KOPT-K1 (cell line): ENCODE results near the gene OPN4.

Source experiments
- H3K27ac ChIP-seq: fragments of 200-600 bp; sonication (generic); 2 replicates; pipeline ENCODE4 v1.5.1; 2016; ENCODE audit warnings: antibody characterized with exemption, mild to moderate bottlenecking, low read depth, low read length; ENCODE audit not compliant: poor library complexity, severe bottlenecking
- H3K36me3 ChIP-seq: fragments of 200-600 bp; sonication (generic); 2 replicates; pipeline ENCODE4 v1.5.1; 2017; ENCODE audit warnings: antibody characterized with exemption, mild to moderate bottlenecking, low read length, moderate library complexity; ENCODE audit not compliant: insufficient read depth
- H3K9me3 ChIP-seq: fragments of 200-600 bp; sonication (generic); 2 replicates; pipeline ENCODE4 v1.5.1; 2017; ENCODE audit warnings: antibody characterized with exemption, low read length, mild to moderate bottlenecking; ENCODE audit not compliant: insufficient read depth, poor library complexity, severe bottlenecking

Gene OPN4

DNA sequence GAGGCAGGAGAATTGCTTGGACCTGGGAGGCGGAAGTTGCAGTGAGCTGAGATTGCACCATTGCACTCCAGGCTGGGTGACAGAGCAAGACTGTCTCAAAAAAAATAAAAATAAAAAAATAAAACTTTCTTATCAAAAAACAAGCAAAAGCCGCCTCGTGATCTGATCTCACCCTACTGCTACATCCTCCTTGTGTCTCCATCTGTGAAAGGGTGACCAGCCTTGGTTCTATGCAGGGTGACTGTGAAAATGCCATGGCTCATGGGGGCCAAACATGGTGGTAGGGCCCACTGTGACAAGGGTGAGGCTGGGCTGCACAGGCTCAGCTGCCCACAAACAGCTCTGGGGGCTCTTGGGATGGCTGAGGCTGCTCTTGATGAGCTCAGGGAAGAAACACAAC is 968 bp upstream of the OPN4 start:
- Histone ChIP-seq H3K27ac (no peak overlapping the region), H3K36me3 (no peaks in the 10 kb centered on the region)

DNA sequence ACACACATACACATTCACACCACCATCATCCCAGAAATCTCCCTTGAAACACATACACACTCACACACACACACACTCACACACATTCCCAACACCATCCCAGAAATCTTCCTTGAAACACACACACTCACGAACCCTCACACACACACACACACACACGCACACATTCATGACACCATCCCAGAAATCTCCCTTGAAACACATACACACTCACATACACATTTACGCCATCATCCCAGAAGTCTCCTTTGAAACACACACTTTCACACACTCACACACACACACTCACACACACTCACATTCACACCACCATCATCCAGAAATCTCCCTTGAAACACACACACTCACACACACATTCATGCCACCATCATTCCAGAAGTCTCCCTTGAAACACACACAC is 360 bp upstream of the OPN4 start:
- H3K27ac ChIP-seq: no peak overlapping the region
- H3K36me3 ChIP-seq: no peaks in the 10 kb centered on the region
- no peaks in the 10 kb centered on the region for H3K9me3 ChIP-seq

More for the DNA sequence above, 968 bp upstream of the OPN4 start:
- no peaks in the 10 kb centered on the region for H3K9me3 ChIP-seq

DNA sequence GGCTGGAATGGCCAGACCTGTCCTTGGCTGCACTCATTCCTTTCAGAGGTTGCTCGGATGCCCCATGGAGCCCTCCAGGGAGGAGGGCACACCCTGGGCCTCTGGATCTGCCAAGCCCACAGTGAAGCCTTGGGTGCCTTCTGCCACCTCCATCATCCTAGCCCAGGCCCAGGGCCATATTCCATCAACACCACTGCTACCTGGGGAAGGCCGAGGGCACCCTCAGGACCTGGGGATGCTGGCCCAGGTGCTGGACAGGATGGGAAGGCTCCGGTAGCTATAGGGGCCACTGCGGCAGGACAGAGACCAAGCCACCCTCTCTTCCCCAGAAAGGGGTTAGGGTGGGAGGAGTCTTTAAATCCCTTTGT is 810 bp downstream of the OPN4 start:
- Histone ChIP-seq H3K9me3 (no peaks in the 10 kb centered on the region), H3K27ac (no peak overlapping the region), H3K36me3 (no peaks in the 10 kb centered on the region)

DNA sequence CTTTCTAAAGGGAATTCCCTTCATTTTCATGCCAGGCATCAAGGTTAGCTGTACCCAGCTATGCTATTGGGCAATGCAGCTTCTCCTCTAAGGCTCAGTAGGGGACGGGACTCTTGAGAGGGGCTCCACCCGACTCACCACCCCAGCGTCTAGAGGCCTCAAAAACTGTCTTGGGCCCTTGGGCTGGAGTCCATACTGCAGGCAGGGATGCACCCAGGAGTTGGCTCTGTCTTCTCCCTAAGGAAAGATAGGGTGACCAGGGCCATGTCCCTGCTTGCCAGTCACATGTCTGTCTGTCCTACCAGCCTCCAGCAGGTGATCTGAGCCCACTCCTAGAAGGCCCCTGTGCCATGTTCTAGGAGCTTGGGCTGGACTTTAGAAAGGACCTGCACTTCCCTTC is 1.2 kb downstream of the OPN4 start:
- no peaks in the 10 kb centered on the region for H3K36me3 ChIP-seq
- no peaks in the 10 kb centered on the region for H3K9me3 ChIP-seq
- H3K27ac ChIP-seq: no peak overlapping the region

DNA sequence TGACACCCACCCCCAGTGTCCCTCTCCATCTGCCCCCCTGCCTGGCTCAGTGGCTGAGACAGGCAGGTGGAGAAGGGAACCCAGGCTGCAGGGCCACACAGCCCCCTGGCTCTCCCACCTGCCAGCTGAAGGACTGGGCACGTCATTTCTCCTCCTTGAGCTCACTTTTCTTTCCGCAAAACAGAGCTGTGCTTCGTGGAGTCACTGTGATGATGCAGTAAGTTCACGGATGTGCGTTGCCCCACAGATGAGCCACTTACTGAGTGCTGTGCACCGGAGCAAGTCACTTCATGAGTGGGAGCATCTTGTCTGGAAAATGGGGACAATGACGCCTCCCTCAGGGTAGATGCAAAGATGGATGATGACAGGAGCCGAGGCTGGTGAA is 2.7 kb downstream of the OPN4 start:
- H3K9me3 ChIP-seq: no peaks in the 10 kb centered on the region
- no peak overlapping the region for H3K27ac ChIP-seq
- no peaks in the 10 kb centered on the region for H3K36me3 ChIP-seq

DNA sequence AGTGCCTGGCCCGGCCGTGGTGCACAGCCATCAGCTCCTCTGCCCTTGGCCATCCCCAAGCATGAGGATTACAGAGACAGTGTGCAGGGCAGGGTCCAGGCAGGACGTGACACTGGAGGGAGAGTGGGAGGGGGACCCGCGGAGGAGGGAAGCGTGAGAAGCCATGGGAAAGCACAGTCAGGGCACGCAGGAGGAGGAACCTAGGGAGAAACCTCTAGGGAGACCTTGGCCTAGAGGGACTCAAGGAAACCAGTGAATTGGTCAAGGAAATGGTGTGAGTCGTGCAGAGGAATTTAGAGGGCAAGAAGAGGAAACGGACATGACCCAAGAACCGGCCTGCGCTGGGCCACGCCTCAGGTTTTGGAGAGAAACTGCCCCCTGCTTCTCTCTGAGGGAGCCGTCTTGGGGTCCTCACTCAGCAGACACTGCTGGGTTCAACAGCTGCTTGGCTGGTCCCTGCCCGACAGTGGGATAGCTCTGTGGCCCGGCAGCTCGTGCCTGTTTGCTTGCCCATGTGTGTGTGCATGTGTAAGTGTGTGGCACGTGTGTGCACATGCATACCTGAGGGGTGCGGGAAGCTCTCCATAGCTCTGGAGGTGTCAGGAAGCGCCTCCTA is 3.2 kb downstream of the OPN4 start:
- Histone ChIP-seq H3K9me3 (no peaks in the 10 kb centered on the region), H3K27ac (no peak overlapping the region), H3K36me3 (no peaks in the 10 kb centered on the region)

DNA sequence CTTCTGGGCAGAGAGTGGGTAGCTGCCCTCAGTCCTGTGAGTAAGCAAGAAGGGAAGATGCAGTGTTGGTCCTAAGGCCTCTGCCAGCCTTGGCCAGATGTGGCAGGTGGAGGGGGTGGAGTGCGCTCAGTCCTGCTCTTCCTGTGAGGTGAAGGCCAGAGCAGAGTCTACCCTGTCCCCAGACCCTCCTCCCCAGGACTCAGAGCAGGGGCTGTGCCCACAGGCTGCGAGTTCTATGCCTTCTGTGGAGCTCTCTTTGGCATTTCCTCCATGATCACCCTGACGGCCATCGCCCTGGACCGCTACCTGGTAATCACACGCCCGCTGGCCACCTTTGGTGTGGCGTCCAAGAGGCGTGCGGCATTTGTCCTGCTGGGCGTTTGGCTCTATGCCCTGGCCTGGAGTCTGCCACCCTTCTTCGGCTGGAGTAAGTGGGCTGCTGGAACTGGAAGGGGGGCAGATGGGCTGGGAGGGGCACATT is 4.0 kb downstream of the OPN4 start:
- Histone ChIP-seq H3K9me3 (no peaks in the 10 kb centered on the region), H3K36me3 (no peaks in the 10 kb centered on the region), H3K27ac (no peak overlapping the region)

DNA sequence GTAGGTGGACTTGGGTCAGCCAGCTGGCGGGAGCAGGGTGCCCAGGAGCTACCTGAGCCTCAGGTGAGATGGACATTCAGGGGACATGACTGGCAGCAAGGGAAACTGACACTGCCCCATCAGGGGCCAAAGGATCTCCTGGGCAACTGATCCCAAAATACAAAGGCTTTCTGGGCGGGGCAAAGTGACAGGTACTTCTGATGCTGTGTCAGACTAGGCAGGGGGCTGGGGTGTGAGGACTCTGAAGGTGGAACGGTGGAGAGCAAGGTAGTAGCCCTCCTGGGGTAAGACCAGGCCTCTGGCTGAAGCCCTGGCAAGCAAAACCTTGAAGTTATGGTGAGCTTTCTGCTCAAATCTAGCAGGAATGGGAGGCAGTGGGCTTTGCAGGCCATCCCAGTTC is 4.4 kb downstream of the OPN4 start:
- no peaks in the 10 kb centered on the region for H3K36me3 ChIP-seq
- H3K9me3 ChIP-seq: no peaks in the 10 kb centered on the region
- no peak overlapping the region for H3K27ac ChIP-seq

DNA sequence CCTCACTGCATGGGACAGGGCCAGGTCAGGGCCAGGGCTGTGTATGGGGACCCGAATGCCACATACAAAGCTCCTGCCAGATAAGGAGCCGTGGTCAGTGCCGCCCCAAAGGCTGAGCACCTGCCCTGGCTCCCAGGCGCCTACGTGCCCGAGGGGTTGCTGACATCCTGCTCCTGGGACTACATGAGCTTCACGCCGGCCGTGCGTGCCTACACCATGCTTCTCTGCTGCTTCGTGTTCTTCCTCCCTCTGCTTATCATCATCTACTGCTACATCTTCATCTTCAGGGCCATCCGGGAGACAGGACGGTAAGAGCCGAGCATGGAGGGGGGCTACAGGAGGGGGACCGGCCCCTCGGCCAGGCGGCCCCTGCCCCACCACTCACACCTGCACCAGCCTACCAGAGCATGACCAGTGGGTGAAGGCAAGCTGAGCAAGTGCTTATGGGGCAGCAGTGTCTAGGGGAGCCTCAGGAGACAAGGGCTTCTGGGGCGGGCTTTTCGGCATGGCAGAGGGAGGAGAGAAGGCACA is 4.9 kb downstream of the OPN4 start:
- no peaks in the 10 kb centered on the region for H3K36me3 ChIP-seq
- H3K27ac ChIP-seq: no peak overlapping the region
- H3K9me3 ChIP-seq: no peaks in the 10 kb centered on the region

DNA sequence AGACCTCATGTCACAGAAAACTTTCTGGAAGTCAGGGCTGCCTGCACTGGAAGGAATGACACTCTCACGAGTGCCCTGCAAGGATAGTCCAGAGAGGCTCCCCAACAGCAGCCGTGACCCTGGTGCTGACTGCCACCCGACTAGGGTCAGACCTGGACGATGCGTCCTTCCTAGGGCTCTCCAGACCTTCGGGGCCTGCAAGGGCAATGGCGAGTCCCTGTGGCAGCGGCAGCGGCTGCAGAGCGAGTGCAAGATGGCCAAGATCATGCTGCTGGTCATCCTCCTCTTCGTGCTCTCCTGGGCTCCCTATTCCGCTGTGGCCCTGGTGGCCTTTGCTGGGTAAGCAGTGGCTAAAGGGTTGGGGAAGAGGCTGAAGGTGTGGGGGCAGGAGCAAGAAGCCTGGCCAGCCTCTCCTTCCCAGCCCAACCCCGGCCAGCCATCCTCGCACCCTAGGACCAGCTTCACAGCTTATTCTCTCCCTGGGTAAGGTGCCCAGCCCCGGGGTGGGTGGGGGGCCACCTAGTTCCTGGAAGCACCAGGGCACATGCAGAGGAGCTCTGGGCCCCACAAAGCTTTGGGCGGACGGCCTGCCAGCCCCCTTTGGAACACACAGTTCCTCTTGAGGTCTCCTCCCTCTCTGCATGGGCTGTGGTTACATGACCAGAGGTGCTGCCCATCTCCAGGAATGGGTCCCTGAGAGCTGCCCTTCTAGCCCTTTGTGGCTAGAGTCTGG is 5.5 kb downstream of the OPN4 start:
- no peak overlapping the region for H3K27ac ChIP-seq
- H3K36me3 ChIP-seq: no peaks in the 10 kb centered on the region
- no peaks in the 10 kb centered on the region for H3K9me3 ChIP-seq

DNA sequence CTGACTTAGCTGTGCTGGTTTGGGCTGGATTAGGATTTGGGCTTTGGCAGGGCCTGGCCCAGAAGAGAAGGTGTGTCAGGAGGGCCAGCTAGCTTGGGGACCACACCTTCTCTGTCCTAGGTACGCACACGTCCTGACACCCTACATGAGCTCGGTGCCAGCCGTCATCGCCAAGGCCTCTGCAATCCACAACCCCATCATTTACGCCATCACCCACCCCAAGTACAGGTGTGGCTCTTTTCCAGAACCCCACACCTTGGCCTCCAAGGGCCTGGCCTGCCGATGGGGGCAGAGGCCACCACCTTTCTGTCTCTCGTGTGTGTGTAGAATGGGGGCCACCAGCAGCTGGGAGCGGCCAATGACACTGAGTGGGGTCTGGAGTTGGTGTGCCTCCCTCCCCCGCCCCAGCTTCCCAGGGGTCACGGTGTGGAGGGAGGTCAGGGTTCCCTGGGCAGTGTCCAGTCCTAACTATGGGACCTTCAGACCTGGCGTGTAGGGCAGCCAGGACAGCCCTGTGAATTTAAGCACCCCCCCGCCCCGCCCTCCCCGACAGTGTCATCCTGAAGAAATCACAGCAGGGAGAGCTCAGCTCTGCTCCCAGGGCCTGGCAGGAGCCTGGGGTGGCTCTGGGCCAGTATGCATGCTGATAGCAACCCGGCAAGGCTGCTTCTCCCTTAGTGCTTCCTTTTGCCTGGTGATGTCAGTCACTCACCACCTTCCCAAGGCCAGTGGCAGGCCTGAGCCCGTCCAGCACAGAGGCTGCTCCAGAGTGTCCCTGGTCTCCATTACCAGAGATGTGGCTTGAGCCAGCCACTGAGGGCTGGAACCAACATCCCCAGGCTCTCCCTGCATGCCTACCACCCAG is 7.0 kb downstream of the OPN4 start:
- H3K27ac ChIP-seq: no peak overlapping the region
- H3K9me3 ChIP-seq: no peaks in the 10 kb centered on the region
- no peaks in the 10 kb centered on the region for H3K36me3 ChIP-seq

DNA sequence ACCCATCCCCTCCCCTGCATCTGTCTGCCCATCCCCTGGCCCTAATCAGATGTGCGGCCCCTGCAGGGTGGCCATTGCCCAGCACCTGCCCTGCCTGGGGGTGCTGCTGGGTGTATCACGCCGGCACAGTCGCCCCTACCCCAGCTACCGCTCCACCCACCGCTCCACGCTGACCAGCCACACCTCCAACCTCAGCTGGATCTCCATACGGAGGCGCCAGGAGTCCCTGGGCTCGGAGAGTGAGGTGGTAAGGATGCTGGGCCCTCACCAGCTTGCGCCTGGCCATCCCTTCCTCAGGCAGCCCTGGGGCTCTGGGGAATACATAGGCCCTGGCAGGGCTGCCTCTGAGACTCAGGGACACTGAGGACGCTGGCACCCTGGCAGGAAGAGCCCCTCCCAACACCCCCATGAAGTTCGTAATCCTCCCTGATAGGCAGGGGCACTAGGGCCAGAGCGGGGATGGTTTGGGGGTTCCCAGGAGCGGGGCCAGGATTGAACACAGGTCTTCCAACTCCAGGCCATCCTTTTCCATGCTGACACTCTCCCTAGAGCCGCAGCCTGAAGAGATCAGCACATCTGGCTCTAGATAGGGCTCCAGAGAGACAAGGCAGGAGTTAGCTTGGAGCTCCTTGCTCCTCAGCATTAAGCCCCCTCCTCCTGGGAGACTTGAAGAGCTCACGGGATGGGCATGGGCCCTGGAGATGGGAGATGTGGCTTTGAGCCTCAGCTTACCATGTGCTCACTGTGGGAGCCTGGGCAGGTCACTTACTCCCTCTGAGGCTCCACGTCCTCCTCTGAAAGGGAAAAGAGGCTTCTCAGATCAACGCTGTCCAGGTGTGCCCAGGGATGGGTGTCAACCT is 8.1 kb downstream of the OPN4 start:
- no peak overlapping the region for H3K27ac ChIP-seq
- no peaks in the 10 kb centered on the region for H3K9me3 ChIP-seq

DNA sequence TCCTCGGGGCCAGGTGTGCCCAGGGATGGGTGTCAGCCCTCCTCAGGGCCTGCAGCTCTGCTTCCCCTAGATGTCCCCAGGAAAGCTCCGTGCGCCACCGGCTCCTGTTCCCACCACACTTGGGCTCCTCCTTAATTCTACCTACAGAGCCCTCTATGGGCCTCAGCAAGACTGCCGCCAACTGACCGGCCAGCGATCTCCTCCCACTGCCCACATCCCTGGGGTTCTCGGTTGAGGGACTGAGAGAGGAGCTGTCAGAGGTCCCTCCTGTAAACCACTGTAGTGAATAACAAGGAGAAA is 8.6 kb downstream of the OPN4 start:
- no peaks in the 10 kb centered on the region for H3K9me3 ChIP-seq
- no peak overlapping the region for H3K27ac ChIP-seq
- no peaks in the 10 kb centered on the region for H3K36me3 ChIP-seq

More for the DNA sequence above, 8.1 kb downstream of the OPN4 start:
- H3K36me3 ChIP-seq: no peaks in the 10 kb centered on the region

DNA sequence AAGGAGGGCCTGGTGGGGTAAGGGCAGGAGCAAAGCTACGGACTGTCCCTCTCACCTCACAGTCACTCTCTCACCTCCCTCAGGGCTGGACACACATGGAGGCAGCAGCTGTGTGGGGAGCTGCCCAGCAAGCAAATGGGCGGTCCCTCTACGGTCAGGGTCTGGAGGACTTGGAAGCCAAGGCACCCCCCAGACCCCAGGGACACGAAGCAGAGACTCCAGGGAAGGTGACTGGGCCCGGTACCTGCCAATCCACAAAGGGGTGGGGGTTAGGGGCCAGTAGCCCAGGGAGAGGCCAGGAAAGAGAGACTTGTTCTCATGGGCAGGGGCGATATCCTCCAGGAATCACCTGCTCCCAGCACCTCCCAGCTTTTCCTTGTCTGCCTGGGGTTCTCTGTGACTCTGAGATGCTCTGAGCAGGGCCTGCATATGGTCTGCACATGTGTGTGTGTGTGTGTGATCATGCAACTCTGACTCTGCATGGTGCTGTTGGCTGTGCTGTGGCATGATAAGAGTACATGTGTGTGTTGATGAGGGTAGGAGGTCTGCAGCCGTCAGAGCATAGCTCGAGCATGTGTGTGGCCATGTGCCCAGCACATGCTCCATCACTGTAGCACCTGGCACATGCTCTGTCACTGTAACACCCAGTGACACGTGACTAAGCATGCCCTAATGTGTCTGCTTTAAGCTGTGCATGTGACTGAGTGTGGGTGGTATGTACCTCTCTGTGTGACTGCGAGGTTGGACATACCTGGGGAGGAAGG is 9.4 kb downstream of the OPN4 start:
- no peaks in the 10 kb centered on the region for H3K36me3 ChIP-seq
- no peak overlapping the region for H3K27ac ChIP-seq
- H3K9me3 ChIP-seq: no peaks in the 10 kb centered on the region
